GM13977 (cell line): Measurements from ENCODE around the gene SLC9A1.
"Not testable (repeated sequence)": the region's sequence is repeated elsewhere in the genome, so short reads cannot be mapped to it uniquely, and the experiment has no call there.

Source experiments
- DNase-seq: peaks from one replicate; pipeline ENCODE4 v3.0.0; 2012; ENCODE audit warnings: low spot score
- in situ Hi-C: fragments of 300-500 bp; cut with MboI; formaldehyde crosslinking; loops from one replicate; pipeline ENCODE4 v1.12.0; 2022; ENCODE audit warnings: low sequenced_read_pairs, low pct_unique_long_range_greater_than_20kb, mixed read lengths, inconsistent platforms; ENCODE audit not compliant: unreplicated experiment
- TF ChIP-seq, protein P1 (sequence below): IDR thresholded peaks from 2 replicates; pipeline ENCODE4 v1.5.1; 2012; ENCODE audit warnings: mild to moderate bottlenecking, control low read depth; ENCODE audit not compliant: insufficient read depth; ENCODE audit errors: extremely low read depth, missing control alignments

Gene SLC9A1

GRCh38 chr1:27154991-27155781, at the start of gene SLC9A1:
Gene SLC9A1, minus strand, starts transcription at chr1:27155125. Its CDS starts 791 bp downstream, at chr1:27154334.
- in situ Hi-C loops, result no loop called here
- DNase-seq, result peak; percentile 93
- TF ChIP-seq, protein P1, sequence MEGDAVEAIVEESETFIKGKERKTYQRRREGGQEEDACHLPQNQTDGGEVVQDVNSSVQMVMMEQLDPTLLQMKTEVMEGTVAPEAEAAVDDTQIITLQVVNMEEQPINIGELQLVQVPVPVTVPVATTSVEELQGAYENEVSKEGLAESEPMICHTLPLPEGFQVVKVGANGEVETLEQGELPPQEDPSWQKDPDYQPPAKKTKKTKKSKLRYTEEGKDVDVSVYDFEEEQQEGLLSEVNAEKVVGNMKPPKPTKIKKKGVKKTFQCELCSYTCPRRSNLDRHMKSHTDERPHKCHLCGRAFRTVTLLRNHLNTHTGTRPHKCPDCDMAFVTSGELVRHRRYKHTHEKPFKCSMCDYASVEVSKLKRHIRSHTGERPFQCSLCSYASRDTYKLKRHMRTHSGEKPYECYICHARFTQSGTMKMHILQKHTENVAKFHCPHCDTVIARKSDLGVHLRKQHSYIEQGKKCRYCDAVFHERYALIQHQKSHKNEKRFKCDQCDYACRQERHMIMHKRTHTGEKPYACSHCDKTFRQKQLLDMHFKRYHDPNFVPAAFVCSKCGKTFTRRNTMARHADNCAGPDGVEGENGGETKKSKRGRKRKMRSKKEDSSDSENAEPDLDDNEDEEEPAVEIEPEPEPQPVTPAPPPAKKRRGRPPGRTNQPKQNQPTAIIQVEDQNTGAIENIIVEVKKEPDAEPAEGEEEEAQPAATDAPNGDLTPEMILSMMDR, result peak; percentile 83

DNA sequence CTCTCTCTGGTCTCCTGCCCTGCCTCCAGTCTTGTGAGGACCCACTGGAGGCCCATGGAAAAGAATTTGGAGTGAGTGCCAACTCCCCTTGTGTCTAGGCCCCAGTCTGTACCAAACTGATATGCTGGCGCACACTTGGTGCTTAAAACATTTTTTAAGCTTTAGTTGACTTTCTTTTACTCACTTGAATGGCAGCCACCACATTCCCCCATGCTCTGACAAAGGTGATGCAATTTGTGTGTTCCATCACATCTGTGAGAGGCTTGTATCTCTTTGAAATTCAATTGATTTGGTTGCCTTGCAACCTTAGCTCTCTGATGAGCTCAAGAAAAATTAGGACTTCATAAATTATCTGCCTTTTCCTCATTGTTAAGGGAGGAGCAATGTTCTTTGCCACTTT, 49.0 kb upstream of the SLC9A1 start:
- DNase-seq, result no peak
- in situ Hi-C loops, result no loop called here
- TF ChIP-seq, protein P1, result no peak

GRCh38 chr1:27201295-27201694, 46.4 kb upstream of the SLC9A1 start:
- TF ChIP-seq, protein P1, result no peak
- no peak for DNase-seq
- in situ Hi-C loops, result no loop called here

GRCh38 chr1:27193194-27193593, 38.3 kb upstream of the SLC9A1 start:
- DNase-seq, result no peak
- in situ Hi-C loops, result no loop called here
- TF ChIP-seq, protein P1, result no peak

GRCh38 chr1:27192039-27192529, 37.2 kb upstream of the SLC9A1 start:
- in situ Hi-C loops, result no loop called here
- TF ChIP-seq, protein P1, result no peak
- no peak for DNase-seq

DNA sequence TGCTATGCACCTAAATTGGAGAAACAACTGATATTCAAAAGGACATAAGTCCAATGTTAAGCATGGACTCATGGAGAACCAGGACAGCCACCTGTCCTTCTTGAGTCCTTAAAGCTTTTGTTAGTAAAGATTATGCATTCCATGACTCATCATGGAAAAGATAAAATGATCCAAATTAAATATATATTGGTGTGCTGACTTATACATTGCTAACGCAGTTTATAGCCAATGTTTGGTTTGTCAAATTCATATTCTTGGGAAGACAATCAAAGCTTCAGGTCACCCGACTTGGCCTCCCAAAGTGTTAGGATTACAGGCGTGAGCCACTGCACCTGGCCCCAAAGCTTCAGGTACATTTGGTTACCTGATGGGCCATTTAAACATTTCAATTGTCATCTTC, 29.7 kb upstream of the SLC9A1 start:
- in situ Hi-C loops, DNase-seq: not testable (repeated sequence)

GRCh38 chr1:27179979-27180378, 25.1 kb upstream of the SLC9A1 start:
- DNase-seq, result no peak
- in situ Hi-C loops, result no loop called here
- TF ChIP-seq, protein P1, result no peak
